ENCODE data around the gene CYB5D1.

DNA sequence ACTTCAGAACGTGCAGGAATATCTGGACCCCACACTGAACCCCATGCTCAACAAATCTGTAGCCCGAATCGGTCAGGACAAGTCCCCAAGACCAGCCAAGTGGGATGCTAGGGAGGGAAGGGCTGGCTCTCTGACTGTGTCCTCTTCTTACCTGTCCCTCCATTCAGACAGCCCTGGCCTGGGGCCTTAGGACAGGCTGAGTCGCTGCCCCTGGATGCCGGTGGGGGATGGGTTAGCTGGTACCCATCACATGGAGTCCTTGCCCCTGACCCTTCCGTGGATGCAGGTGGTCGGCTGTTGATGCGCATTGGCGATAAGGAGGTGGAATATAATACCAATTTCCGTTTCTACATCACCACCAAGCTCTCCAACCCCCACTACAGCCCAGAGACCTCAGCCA lies 39.8 kb upstream of the CYB5D1 start:
- TF ChIP-seq, protein P1, sequence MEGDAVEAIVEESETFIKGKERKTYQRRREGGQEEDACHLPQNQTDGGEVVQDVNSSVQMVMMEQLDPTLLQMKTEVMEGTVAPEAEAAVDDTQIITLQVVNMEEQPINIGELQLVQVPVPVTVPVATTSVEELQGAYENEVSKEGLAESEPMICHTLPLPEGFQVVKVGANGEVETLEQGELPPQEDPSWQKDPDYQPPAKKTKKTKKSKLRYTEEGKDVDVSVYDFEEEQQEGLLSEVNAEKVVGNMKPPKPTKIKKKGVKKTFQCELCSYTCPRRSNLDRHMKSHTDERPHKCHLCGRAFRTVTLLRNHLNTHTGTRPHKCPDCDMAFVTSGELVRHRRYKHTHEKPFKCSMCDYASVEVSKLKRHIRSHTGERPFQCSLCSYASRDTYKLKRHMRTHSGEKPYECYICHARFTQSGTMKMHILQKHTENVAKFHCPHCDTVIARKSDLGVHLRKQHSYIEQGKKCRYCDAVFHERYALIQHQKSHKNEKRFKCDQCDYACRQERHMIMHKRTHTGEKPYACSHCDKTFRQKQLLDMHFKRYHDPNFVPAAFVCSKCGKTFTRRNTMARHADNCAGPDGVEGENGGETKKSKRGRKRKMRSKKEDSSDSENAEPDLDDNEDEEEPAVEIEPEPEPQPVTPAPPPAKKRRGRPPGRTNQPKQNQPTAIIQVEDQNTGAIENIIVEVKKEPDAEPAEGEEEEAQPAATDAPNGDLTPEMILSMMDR (IDR thresholded peaks at IDR 0.05): no peak
- TF ChIP-seq POLR2A (IDR thresholded peaks at IDR 0.05): no peak

Data from vagina (tissue), 2 donors.